ENCODE data around the gene PM20D1. TPM values are rescaled to one million over a fixed set of nuclear protein-coding genes. Genes with fewer than 3 reads are reported as not detected.

The PM20D1 gene
- total RNA-seq, 6 donors from 2014 or later: 0.34 to 0.47 TPM; not detected in 4

GRCh38 chr1:205797168-205797567 lies 52.8 kb downstream of the PM20D1 start:
- TF ChIP-seq EP300 (IDR thresholded peaks at IDR 0.05): no peak
- no peak for TF ChIP-seq POLR2AphosphoS5 (IDR thresholded peaks at IDR 0.05)
- no peak for TF ChIP-seq POLR2A (IDR thresholded peaks at IDR 0.05)
- no peak for TF ChIP-seq CTCF (IDR thresholded peaks at IDR 0.05)
- WGBS, 2 donors: 93% methylated on average over 2 of the region's 2 CpGs; no CpG with 5 or more reads in 1 of the 2 donors
- DNase-seq: no peak
- H3K27me3 ChIP-seq: no peaks in the 10 kb centered on the region
- no peak overlapping the region for H3K27ac ChIP-seq
- no peak for ATAC-seq (ENCODE audit: low FRiP score in 2 of 2)
- H3K9me3 ChIP-seq: no peaks in the 10 kb centered on the region
- peaks cover 0 to 17% (median 10%) of the 10 kb centered on the region in 4 donors for H3K4me1 ChIP-seq
- peaks cover 14 to 77% (median 43%) of the 10 kb centered on the region in 4 donors for H3K36me3 ChIP-seq
- no peak overlapping the region for H3K4me3 ChIP-seq

GRCh38 chr1:205794011-205794730 lies 55.8 kb downstream of the PM20D1 start:
- H3K4me3 ChIP-seq: no peak overlapping the region
- no peaks in the 10 kb centered on the region for H3K27me3 ChIP-seq
- ATAC-seq (ENCODE audit: low FRiP score in 2 of 2): no peak
- no peaks in the 10 kb centered on the region for H3K9me3 ChIP-seq
- no peak overlapping the region for H3K27ac ChIP-seq
- H3K36me3 ChIP-seq: peaks cover 13 to 89% (median 39%) of the 10 kb centered on the region in 4 donors
- 68 to 69% methylated on average over 5 of the region's 5 CpGs for WGBS, 2 donors
- no peak for DNase-seq
- TF ChIP-seq CTCF (IDR thresholded peaks at IDR 0.05) (no peak), POLR2A (IDR thresholded peaks at IDR 0.05) (no peak), EP300 (IDR thresholded peaks at IDR 0.05) (no peak), POLR2AphosphoS5 (IDR thresholded peaks at IDR 0.05) (no peak)
- no peaks in the 10 kb centered on the region for H3K4me1 ChIP-seq

- H3K4me1 ChIP-seq: no peaks in the 10 kb centered on the region
- 80 to 84% methylated on average over 5 to 6 of the region's 6 CpGs for WGBS, 2 donors
- H3K9me3 ChIP-seq: no peaks in the 10 kb centered on the region
- H3K27ac ChIP-seq: no peak overlapping the region
- no peaks in the 10 kb centered on the region for H3K27me3 ChIP-seq
- DNase-seq (no peak), ATAC-seq (ENCODE audit: low FRiP score in 2 of 2) (no peak)
- H3K4me3 ChIP-seq: no peak overlapping the region
- TF ChIP-seq EP300 (IDR thresholded peaks at IDR 0.05) (no peak), POLR2A (IDR thresholded peaks at IDR 0.05) (no peak), CTCF (IDR thresholded peaks at IDR 0.05) (no peak)
- H3K36me3 ChIP-seq: peaks cover 10 to 82% (median 31%) of the 10 kb centered on the region in 4 donors
Observed at GRCh38 chr1:205792961-205793673, 56.8 kb downstream of the PM20D1 start.

GRCh38 chr1:205792481-205792881 lies 57.5 kb downstream of the PM20D1 start:
- no peak for ATAC-seq (ENCODE audit: low FRiP score in 2 of 2)
- no peak overlapping the region for H3K4me3 ChIP-seq
- no peak for DNase-seq
- no peak overlapping the region for H3K27ac ChIP-seq
- no peak for TF ChIP-seq EP300 (IDR thresholded peaks at IDR 0.05)
- TF ChIP-seq POLR2AphosphoS5 (IDR thresholded peaks at IDR 0.05): no peak
- no peak for TF ChIP-seq CTCF (IDR thresholded peaks at IDR 0.05)
- no peak for TF ChIP-seq POLR2A (IDR thresholded peaks at IDR 0.05)
- H3K9me3 ChIP-seq: no peaks in the 10 kb centered on the region
- H3K4me1 ChIP-seq: no peaks in the 10 kb centered on the region
- 84 to 92% methylated on average over 8 of the region's 8 CpGs for WGBS, 2 donors
- peaks cover 10 to 77% (median 26%) of the 10 kb centered on the region in 4 donors for H3K36me3 ChIP-seq
- no peaks in the 10 kb centered on the region for H3K27me3 ChIP-seq
